Diencephalon (tissue), 1 donor: ENCODE results near the gene KRTAP20-2. TPM values are rescaled to one million over a fixed set of nuclear protein-coding genes. Genes with fewer than 3 reads are reported as not detected.

Experiments used
- small RNA-seq: library from RNA; depleted of rRNA; stranded (forward); fragments of <200 nt; gene quantifications from one replicate; pipeline ENCODE3, GENCODE V24; 2014
- total RNA-seq: library from RNA; depleted of rRNA; stranded (reverse); fragments of >200 nt; gene quantifications from one replicate; pipeline ENCODE4 v1.2.3, GENCODE V29; 2014

KRTAP20-2 gene
- total RNA-seq: not detected

GRCh38 chr21:30634906-30635305 is at the start of gene KRTAP20-2:
Gene KRTAP20-2, plus strand, starts transcription at chr21:30635206. Its CDS starts 58 bp downstream, at chr21:30635264.

DNA sequence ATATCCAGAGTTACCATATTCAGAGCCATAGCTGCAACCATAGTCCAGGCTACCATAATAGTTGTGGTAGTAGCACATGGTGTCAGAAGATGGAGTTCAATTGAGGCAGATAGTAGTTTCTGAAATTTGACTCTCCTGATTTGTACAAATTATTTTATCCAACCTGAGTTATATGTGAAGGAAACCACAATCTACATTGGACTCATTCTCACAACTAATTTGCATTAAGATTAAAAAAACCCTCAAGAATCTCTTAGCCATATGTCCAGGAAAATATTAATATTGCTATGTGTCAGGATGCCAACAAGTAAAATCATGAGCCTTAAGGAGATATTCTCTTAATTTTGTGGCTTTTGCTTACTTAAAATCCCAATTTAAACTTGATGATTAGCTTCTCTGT is 44.7 kb upstream of the KRTAP20-2 start, which contains the start of gene KRTAP22-2:
Gene KRTAP22-2, minus strand, starts transcription at position 101 of the 400 bp plus-strand sequence.

GRCh38 chr21:30592140-30592539 is 42.9 kb upstream of the KRTAP20-2 start, which contains the start of gene KRTAP6-3:
Gene KRTAP6-3, plus strand, starts transcription at chr21:30592440. Its CDS starts 6 bp downstream, at chr21:30592446.

DNA sequence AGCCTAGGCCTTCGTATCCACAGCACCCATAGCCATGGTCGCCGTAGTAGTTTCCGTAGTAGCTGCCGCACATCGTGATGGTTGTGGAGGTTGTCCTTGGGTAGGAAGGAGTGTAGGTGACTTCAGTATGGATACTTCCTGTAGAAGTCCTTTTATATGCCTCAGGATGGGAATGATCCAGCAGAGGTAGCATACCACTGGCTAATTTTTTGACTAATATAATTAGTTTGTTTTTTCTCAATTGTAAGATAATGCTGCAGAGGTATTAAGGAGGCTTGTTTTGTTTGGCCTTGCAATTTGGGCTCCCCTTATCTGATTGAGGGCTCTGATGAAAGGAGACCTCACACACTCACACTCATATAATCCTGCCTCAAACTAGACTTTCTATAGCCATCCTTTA is 36.2 kb upstream of the KRTAP20-2 start, which contains the start of gene KRTAP6-2:
Gene KRTAP6-2, minus strand, starts transcription at position 101 of the 400 bp plus-strand sequence. Its CDS starts 28 bp downstream, at position 73.

GRCh38 chr21:30600787-30601186 is 34.2 kb upstream of the KRTAP20-2 start, which contains the start of gene KRTAP22-1:
Gene KRTAP22-1, plus strand, starts transcription at chr21:30601087.

GRCh38 chr21:30613836-30614235 is 21.2 kb upstream of the KRTAP20-2 start, which contains the start of gene KRTAP6-1:
Gene KRTAP6-1, minus strand, starts transcription at chr21:30613930. Its CDS starts 26 bp downstream, at chr21:30613904.

DNA sequence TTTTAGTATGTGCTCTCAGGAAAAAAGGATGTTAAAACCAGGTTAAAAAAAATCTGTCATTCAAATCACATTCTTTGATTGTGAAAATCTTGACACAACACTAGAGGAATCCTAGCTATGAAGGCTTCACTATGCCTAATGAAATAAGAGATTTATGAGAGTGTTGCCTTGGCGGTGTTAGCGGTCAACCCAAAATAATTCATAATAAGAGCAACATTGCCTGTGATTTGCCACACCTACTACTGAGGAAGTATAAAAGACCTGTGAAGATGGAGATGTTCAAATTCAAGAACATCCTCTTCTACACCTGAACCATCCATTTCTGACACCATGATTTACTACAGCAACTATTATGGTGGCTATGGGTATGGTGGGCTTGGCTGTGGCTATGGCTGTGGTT is 18.9 kb upstream of the KRTAP20-2 start, which contains the start of gene KRTAP20-1:
Gene KRTAP20-1, plus strand, starts transcription at position 301 of the 400 bp plus-strand sequence. Its CDS starts 30 bp downstream, at position 331.

DNA sequence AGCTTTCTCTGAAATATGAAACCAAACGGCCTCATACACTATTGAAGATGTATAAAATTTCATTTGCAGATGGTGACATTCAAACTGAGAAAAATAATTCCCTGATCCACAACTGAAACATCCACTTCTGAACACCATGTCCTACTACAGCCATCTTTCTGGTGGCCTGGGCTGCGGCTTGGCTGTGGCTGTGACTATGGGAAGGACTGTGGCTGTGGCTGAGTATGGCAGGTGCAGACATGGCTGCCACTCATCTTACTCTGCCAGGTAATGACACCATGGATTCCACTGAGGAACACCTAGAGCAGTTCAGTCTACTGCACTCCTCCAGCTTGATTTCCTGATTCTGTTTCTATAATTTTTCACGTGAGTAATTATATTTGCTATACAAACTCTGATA is 14.5 kb upstream of the KRTAP20-2 start, which contains the start of gene KRTAP20-4:
Gene KRTAP20-4, plus strand, starts transcription at position 106 of the 400 bp plus-strand sequence.

DNA sequence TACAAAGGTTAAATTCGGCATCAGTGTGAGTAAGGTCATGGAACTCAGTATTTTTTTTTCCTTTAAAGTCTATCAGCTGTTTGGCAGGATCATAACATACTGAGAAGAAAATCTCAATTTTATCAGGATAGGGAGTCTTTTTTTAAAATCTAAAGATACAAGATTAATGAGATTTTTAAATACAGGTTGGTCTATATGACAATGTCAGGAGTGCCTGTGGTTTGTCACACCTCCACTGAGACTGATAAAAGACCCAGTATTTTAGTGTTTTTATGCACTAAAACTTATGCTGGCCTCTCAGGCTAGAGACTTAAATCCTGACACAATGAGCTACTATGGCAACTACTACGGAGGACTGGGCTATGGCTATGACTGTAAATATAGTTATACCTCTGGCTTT is 7.6 kb downstream of the KRTAP20-2 start, which contains the start of gene KRTAP20-3:
Gene KRTAP20-3, plus strand, starts transcription at position 301 of the 400 bp plus-strand sequence.

Small RNA genes within 50 kb of the gene (small RNA-seq; reads per million reads assigned to genes)
- gene KRTAP20-1 (not detected), gene KRTAP20-3 (not detected), gene KRTAP20-4 (not detected), gene KRTAP22-1 (not detected), gene KRTAP22-2 (not detected)

Other genes starting within 250 kb of the KRTAP20-2 start
- not detected for gene KRTAP13-1, start 239.2 kb upstream of the KRTAP20-2 start, total RNA-seq
- not detected for gene KRTAP13-3, start 209.3 kb upstream of the KRTAP20-2 start, total RNA-seq
- gene KRTAP13-4, start 205.0 kb upstream of the KRTAP20-2 start, total RNA-seq: not detected
- not detected for gene KRTAP15-1, start 194.9 kb upstream of the KRTAP20-2 start, total RNA-seq
- gene KRTAP19-1, start 154.8 kb upstream of the KRTAP20-2 start, total RNA-seq: not detected
- gene KRTAP19-2, start 147.8 kb upstream of the KRTAP20-2 start, total RNA-seq: not detected
- gene KRTAP19-3, start 143.2 kb upstream of the KRTAP20-2 start, total RNA-seq: not detected
- not detected for gene KRTAP19-4, start 138.0 kb upstream of the KRTAP20-2 start, total RNA-seq
- gene KRTAP19-5, start 133.1 kb upstream of the KRTAP20-2 start, total RNA-seq: not detected
- not detected for gene KRTAP19-6, start 93.3 kb upstream of the KRTAP20-2 start, total RNA-seq
- gene KRTAP19-7, start 73.9 kb upstream of the KRTAP20-2 start, total RNA-seq: not detected
- gene KRTAP22-2, start 44.8 kb upstream of the KRTAP20-2 start, total RNA-seq: not detected
- not detected for gene KRTAP6-3, start 42.8 kb upstream of the KRTAP20-2 start, total RNA-seq
- gene KRTAP6-2, start 36.3 kb upstream of the KRTAP20-2 start, total RNA-seq: not detected
- not detected for gene KRTAP22-1, start 34.1 kb upstream of the KRTAP20-2 start, total RNA-seq
- gene KRTAP6-1, start 21.3 kb upstream of the KRTAP20-2 start, total RNA-seq: not detected
- not detected for gene KRTAP20-1, start 18.8 kb upstream of the KRTAP20-2 start, total RNA-seq
- gene KRTAP20-4, start 14.6 kb upstream of the KRTAP20-2 start, total RNA-seq: not detected
- gene KRTAP20-3, start 7.7 kb downstream of the KRTAP20-2 start, total RNA-seq: not detected
- gene KRTAP21-3, start 83.6 kb downstream of the KRTAP20-2 start, total RNA-seq: not detected
- not detected for gene KRTAP21-2, start 112.1 kb downstream of the KRTAP20-2 start, total RNA-seq
- not detected for gene KRTAP21-1, start 120.2 kb downstream of the KRTAP20-2 start, total RNA-seq
- gene KRTAP8-1, start 178.1 kb downstream of the KRTAP20-2 start, total RNA-seq: not detected
- gene KRTAP7-1, start 194.6 kb downstream of the KRTAP20-2 start, total RNA-seq: not detected
- not detected for gene KRTAP11-1, start 246.4 kb downstream of the KRTAP20-2 start, total RNA-seq